NCI-H524 treated with DMSO at 0.1 percent for 48 hours (cell line): ENCODE data around the gene GALR2.
"Not testable (repeated sequence)": the region's sequence is repeated elsewhere in the genome, so short reads cannot be mapped to it uniquely, and the experiment has no call there.

Experiments
- DNase-seq: peaks from one replicate; lab custom pipeline; 2025; lab: John Stamatoyannopoulos, UW

GALR2 gene

GRCh38 chr17:76050538-76051467, 23.8 kb upstream of the GALR2 start:
- DNase-seq: no peak

- DNase-seq: no peak
Observed at GRCh38 chr17:76051561-76051960, 23.0 kb upstream of the GALR2 start.

DNA sequence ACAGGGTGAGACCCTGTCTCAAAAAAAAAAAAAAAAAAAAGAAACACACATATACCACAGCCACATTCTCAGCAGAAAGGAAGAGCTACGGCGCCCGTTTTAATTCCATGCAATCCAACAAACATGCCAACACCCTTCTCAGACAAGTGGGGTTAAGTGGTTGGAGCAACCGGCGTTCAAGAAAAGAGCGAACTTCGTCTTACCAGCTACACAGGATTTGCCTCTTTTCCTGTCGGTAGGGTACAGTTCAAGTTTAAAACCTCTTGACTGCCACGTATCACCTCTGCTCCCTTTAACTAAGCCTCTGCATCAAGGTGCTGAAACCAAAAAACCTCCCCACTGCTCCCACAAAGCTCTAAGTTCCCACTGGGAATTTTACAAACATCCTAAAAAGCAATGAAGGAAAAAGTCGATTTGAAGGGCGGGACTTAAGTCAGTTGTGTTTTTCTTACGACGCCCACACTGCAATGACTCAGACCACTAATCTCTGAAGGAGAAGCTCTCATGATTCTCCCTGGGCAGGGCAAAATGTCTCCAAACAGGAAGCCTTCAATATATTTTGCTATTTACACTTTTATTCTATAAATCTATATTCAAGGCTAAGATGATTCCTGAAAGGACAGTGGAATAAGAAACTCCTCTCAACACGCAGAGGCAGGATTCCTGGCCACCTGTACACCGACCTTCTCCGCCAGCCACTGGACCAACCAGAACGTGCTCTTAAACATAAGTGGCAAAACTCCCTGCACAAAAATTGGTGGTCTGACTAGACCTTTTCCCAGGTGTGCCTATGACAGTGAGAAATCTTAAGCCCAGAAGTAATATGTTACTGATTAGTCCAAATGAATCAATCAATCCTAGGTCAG, 21.1 kb upstream of the GALR2 start:
- no peak for DNase-seq

GRCh38 chr17:76054112-76054476, 20.5 kb upstream of the GALR2 start:
- DNase-seq: no peak

- DNase-seq: no peak
Observed at GRCh38 chr17:76056882-76057281, 17.7 kb upstream of the GALR2 start.

DNA sequence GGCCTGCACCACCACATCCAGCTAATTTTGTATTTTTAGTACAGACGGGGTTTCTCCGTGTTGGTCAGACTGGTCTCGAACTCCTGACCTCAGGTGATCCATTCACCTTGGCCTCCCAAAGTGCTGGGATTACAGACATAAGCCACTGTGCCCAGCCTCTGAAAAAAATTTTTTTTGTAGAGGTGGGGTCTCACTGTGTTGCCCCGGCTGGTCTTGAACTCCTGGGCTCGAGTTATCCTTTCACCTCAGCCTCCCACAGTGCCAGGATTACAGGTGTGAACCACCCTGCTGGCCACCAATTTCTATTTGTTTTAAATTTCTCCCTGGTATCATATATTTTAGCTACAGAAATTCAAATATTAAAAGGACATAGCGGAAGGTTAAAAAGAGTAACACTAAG, 16.3 kb upstream of the GALR2 start:
- not testable (repeated sequence) for DNase-seq

DNA sequence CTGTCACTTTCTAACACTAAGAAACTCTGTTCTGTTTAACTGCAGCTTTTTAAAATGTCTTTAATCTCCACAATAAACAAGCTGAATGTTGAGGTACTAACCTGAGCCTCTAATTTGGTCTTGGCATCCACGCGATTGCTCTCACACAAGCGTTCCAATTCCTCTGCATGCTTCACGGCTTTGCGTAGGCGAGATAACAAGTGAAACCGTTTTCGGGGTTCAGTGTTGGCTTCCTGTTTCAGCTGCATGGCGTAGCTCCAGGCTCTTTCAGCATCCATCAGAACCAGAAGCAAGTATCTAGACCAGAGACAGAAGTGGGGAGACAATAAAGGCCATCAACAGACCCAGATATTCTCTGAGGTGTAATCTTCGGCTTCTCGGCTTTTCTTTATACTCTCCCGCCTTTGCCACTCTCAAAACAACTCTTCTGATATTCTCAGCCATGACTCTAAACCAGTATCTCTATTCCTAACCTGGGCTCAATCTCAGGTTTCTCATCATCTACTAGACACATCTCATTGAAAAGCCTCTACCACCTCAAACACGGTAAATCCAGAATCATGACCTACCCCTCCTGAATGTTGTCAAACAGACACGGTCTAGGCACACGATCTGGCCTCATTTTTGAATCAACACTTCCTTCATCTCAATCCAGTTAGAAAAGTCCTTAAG, 10.6 kb upstream of the GALR2 start:
- DNase-seq: no peak

- DNase-seq: no peak
Observed at GRCh38 chr17:76065775-76066174, 8.8 kb upstream of the GALR2 start.

DNA sequence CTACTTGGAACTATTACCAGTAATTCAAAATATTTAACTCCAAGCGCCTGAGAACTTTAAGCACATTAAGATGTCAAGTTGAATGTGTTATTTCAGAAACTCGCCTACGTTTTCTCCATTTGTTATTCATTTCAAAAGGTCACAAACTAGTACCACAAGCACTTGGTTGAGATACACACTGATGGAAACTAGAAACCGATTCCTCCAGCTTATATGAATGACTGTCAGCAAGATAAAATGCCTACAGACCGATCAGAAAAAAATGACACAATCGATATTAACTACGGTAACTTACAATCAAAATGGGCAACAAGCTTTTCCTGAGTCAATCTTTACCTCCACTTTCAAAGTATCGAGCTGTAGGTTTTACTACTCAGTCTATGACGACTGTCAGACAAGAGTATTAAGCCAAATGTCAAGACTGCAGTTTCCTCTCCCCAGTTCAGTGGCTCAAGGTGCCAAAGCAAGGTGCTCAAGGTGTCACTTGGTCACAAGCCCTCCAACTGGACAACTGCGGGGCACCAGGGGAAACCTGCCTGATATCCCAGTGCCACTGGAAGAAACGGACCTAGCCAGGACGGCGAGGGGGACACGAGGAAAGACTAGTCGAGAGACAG, 2.9 kb upstream of the GALR2 start:
- DNase-seq: no peak

DNA sequence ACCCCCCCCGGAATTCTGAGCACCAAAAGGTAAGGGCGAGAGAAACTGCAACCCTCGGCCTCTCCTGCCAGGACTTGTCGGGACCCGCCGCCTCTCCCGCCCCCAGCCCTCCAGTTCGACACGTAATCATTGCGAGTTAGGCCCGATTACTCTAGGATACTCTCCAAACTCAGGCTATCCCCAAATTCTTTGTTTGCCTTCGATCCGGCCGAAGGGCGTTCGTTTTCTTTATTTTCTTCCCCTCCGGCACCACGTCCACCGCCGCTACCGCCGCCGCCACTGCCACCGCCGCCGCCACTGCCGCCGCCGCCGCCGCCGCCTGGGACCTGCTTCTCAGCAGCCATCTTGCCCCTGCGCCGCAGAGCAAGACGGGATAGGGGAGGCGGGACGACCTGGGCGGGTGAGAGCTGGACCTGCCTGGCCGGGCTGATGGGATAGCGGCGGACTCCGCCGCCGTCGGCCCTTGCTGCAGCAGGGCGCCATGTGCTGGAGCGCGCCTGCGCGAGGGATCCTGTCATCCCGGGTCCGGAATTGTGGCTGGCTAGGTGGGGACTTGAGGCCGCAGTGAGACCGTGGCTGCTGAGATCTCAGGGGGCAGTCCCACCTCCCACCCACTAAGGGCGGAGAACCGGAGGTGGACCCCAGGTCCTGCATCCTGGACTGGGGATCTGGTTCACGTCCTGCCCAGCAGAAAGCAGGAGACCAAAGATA, 2.3 kb upstream of the GALR2 start, which contains the start of gene SRP68:
TSS of gene SRP68 (minus strand) at position 370 of the 711 bp plus-strand sequence. CDS start at position 344, 26 bp downstream.
- peak; percentile 92 for DNase-seq

DNA sequence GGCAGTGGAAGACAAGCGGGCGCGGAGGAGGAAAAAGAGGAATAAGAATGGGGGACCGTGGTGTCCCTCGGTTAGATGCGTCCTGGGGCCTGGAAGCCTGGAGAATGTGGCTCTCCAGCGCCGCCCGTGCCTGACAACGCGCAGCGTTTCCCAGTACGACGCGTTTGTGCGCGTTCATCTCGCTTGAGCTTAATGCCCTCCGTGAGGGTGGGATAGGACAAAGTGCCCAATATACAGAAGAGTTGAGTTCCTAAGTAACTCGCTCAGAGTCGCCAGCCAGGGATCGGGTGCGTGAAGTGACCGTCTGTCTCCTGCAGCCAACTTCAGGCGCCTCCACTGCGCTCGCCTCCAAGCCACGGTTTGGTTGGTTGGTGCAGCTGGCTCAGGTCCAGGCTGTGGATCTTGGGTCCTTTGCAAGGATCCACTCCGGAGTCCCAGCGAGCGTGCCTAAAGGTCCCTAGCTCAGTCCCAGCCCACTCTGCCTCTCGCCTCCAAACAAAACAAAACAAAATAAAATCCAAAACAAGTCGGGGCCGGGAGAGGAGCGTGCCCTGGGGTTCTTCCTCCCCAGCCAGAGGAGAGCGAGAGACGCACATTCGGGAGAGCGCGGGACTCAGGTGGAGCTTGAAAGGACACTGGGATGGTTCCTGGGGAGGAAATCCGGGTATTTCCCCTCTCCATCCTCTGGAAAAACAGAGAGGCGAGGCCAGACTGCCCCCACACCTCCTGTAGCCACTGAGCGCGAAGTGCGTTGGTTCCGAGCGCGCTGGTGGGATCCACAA, 974 bp downstream of the GALR2 start:
- DNase-seq: peak; percentile 24

- no peak for DNase-seq
Observed at GRCh38 chr17:76076146-76076764, 1.7 kb downstream of the GALR2 start.

DNA sequence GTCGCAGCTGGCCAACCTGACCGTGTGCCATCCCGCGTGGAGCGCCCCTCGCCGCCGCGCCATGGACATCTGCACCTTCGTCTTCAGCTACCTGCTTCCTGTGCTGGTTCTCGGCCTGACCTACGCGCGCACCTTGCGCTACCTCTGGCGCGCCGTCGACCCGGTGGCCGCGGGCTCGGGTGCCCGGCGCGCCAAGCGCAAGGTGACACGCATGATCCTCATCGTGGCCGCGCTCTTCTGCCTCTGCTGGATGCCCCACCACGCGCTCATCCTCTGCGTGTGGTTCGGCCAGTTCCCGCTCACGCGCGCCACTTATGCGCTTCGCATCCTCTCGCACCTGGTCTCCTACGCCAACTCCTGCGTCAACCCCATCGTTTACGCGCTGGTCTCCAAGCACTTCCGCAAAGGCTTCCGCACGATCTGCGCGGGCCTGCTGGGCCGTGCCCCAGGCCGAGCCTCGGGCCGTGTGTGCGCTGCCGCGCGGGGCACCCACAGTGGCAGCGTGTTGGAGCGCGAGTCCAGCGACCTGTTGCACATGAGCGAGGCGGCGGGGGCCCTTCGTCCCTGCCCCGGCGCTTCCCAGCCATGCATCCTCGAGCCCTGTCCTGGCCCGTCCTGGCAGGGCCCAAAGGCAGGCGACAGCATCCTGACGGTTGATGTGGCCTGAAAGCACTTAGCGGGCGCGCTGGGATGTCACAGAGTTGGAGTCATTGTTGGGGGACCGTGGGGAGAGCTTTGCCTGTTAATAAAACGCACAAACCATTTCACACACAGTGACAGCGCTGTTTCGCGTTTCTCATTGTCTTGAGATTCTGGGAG, 2.4 kb downstream of the GALR2 start:
- no peak for DNase-seq

DNA sequence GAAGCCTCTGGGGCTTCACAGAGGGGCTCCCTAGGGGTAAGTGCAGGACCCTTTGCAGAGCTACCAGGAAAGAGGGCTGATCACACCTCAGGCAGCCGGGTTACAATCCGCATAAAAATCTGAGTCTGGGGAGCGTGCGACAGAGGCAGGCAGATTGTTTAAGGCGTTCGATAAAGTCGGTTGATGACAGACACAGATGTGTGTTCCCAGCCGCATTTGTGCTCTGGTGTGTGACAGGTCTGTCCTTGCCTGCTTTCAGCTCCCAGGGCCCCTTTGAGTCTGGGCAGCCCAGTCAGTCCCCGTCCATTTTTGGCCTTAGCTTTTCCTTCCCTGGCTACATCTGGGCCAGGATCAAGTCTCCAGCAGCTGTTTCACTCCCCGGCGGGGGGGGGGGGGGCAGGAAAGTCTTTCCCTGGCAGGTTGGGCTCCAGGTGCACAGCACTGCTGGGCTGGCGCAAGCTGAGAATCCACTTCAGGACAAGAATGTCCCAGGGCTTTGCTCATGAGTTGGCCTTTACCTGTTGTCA, 3.1 kb downstream of the GALR2 start:
- no peak for DNase-seq

- not testable (repeated sequence) for DNase-seq
Observed at GRCh38 chr17:76078370-76078769, 3.8 kb downstream of the GALR2 start.

DNA sequence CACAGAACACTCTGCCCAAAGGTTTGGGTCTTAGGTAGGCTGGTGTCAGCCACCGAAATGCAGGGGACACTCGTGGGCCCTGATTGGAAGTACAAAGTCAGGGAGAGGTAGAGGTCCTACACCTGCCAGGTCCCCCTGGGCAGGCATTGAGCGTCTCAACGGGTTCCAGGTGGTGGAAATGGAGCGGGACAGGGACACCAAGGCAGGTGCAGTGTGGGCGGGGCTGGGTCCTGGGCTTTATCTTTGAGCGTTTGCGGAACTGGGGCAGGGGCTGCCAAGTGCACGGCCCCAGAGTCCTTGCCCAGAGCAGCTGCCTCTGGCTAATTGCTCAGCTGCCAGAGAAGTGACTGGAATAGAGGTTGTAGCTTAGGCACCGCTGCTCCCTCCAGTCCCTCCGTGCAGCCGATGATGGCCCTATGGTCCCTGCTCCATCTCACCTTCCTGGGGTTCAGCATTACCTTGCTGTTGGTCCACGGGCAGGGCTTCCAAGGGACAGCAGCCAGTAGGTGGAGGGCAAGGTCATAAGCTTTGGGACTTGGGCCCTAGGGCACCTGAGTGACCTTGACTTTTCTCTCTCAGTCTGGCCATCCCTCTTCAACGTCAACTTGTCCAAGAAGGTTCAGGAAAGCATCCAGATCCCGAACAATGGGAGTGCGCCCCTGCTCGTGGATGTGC, 4.4 kb downstream of the GALR2 start, which contains the start of gene ZACN:
TSS of gene ZACN (plus strand) at position 323 of the 675 bp plus-strand sequence. CDS start at position 406, 83 bp downstream.
- no peak for DNase-seq

DNA sequence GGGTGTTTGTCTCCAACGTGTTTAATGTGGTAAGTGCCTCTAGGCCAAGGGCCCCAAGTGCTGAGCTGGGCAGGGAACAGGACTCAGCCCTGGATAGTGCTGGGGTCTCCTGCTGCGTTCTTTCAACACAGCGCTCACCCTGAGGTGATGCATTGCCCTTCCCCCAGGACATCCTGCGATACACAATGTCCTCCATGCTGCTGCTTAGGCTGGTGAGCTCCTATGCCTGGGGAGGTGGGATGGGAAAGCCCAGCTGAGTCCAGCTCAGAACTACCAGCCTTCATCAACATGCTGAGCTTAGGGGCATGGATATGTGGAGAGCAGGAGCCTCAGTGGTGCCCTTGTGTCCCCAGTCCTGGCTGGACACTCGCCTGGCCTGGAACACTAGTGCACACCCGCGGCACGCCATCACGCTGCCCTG, 5.0 kb downstream of the GALR2 start:
- no peak for DNase-seq
